HG03045 (cell line): ENCODE results near the gene PAX3.

ENCODE experiments used
- ATAC-seq: cut with Tn5 transposase; IDR thresholded peaks from one replicate; pipeline ENCODE4 v1.9.1; 2021; ENCODE audit warnings: mild to moderate bottlenecking, moderate library complexity; ENCODE audit not compliant: unreplicated experiment

The PAX3 gene

GRCh38 chr2:222298311-222299150, at the start of gene PAX3:
TSS of gene PAX3 (minus strand) at chr2:222298998. CDS start at chr2:222298615, 383 bp downstream.
- no peak for ATAC-seq

- no peak for ATAC-seq
Measured at GRCh38 chr2:222341331-222341730, 42.5 kb upstream of the PAX3 start.

GRCh38 chr2:222338374-222338773, 39.6 kb upstream of the PAX3 start:
- no peak for ATAC-seq

- no peak for ATAC-seq
Measured at GRCh38 chr2:222336931-222337330, 38.1 kb upstream of the PAX3 start.

- ATAC-seq, result no peak
Measured at GRCh38 chr2:222336442-222336841, 37.6 kb upstream of the PAX3 start.

- ATAC-seq, result no peak
Measured at GRCh38 chr2:222334914-222335313, 36.1 kb upstream of the PAX3 start.

- no peak for ATAC-seq
Measured at GRCh38 chr2:222333397-222333796, 34.6 kb upstream of the PAX3 start.

GRCh38 chr2:222332116-222332515, 33.3 kb upstream of the PAX3 start:
- ATAC-seq, result no peak

GRCh38 chr2:222330910-222331309, 32.1 kb upstream of the PAX3 start:
- no peak for ATAC-seq

GRCh38 chr2:222322236-222322635, 23.4 kb upstream of the PAX3 start:
- no peak for ATAC-seq

GRCh38 chr2:222320436-222321395, 21.9 kb upstream of the PAX3 start:
- ATAC-seq, result no peak

- ATAC-seq, result peak; percentile 40
Measured at GRCh38 chr2:222319586-222320435, 21.0 kb upstream of the PAX3 start.

GRCh38 chr2:222318712-222319585, 20.2 kb upstream of the PAX3 start:
- peak; percentile 40 for ATAC-seq

GRCh38 chr2:222318026-222318711, 19.4 kb upstream of the PAX3 start:
- ATAC-seq, result peak; percentile 56

- no peak for ATAC-seq
Measured at GRCh38 chr2:222315443-222316121, 16.8 kb upstream of the PAX3 start.

GRCh38 chr2:222313816-222314215, 15.0 kb upstream of the PAX3 start:
- no peak for ATAC-seq

- ATAC-seq, result no peak
Measured at GRCh38 chr2:222311978-222312738, 13.4 kb upstream of the PAX3 start.
